H1 (cell line): ENCODE results near the gene ABCF3. TPM values are rescaled to one million over a fixed set of nuclear protein-coding genes. Genes with fewer than 3 reads are reported as not detected.

Source experiments
- CTCF ChIA-PET: fragments of 300-600 bp; sonication (Branson Sonifier 250); formaldehyde crosslinking; loops from one replicate; lab custom pipeline; 2021; ENCODE audit not compliant: partially characterized antibody; lab: Charles Lee
- POLR2A ChIA-PET: fragments of 300-600 bp; sonication (Branson Sonifier 250); formaldehyde crosslinking; loops from one replicate; lab custom pipeline; 2021; ENCODE audit warnings: inconsistent platforms; ENCODE audit not compliant: partially characterized antibody; lab: Charles Lee
- DNase-seq, 2 experiments: peaks; one replicate each; pipeline versions ENCODE4 v3.0.0 to v3.0.0-alpha.2; 2010 to 2022; ENCODE audit warnings: low spot score in 2 of 2, low read depth in 1 of 2, mixed read lengths in 1 of 2
- FAIRE-seq: peaks from 2 replicates; lab custom pipeline; 2011; peaks lifted over from hg19 to GRCh38; lab: Jason Lieb, UNC
- H2AFZ ChIP-seq: 2 replicates; pipeline ENCODE4 v1.8.1; 2012; ENCODE audit warnings: low read length, inconsistent platforms
- H2AK5ac ChIP-seq: 2 replicates; pipeline ENCODE4 v1.6.1; 2013; ENCODE audit warnings: low read depth, low read length
- H2BK120ac ChIP-seq: replicated peaks from 2 replicates; pipeline ENCODE3; 2013; ENCODE audit warnings: low read depth, low read length, inconsistent platforms
- H2BK12ac ChIP-seq: 2 replicates; pipeline ENCODE4 v1.6.1; 2013; ENCODE audit warnings: low read depth, low read length
- H2BK15ac ChIP-seq: 2 replicates; pipeline ENCODE4 v1.6.1; 2013; ENCODE audit warnings: low read length
- H2BK20ac ChIP-seq: 2 replicates; pipeline ENCODE4 v1.6.1; 2013; ENCODE audit warnings: low read length
- H2BK5ac ChIP-seq: 2 replicates; pipeline ENCODE4 v1.6.1; 2013; ENCODE audit warnings: low read depth, low read length
- H3K14ac ChIP-seq: 2 replicates; pipeline ENCODE4 v1.6.1; 2013; ENCODE audit warnings: inconsistent platforms; ENCODE audit not compliant: insufficient read length
- H3K18ac ChIP-seq: 2 replicates; pipeline ENCODE4 v1.6.1; 2013; ENCODE audit warnings: low read length; ENCODE audit errors: extremely low read depth
- H3K23ac ChIP-seq: 2 replicates; pipeline ENCODE4 v1.6.1; 2013; ENCODE audit warnings: inconsistent platforms; ENCODE audit not compliant: insufficient read length
- H3K23me2 ChIP-seq: 2 replicates; pipeline ENCODE4 v1.6.1; 2013; ENCODE audit warnings: low read depth, low read length
- H3K27ac ChIP-seq: 2 replicates; pipeline ENCODE4 v1.6.1; 2011; ENCODE audit warnings: low read depth, low read length, inconsistent platforms
- H3K27me3 ChIP-seq, 4 experiments: replicated peaks in 1 of 4; 1 replicate in 1 of 4; 2 replicates in 3 of 4; pipeline versions ENCODE4 v1.6.1 to v1.8.1; 2011 to 2013; ENCODE audit warnings: low read length in 3 of 4, mild to moderate bottlenecking in 3 of 4, inconsistent platforms in 2 of 4, mixed read lengths in 2 of 4, moderate library complexity in 1 of 4; ENCODE audit not compliant: control insufficient read depth in 3 of 4, insufficient read depth in 3 of 4; ENCODE audit errors: extremely low read depth in 1 of 4
- H3K36me3 ChIP-seq, 4 experiments: 2 replicates each; pipeline versions ENCODE4 v1.6.1 to v1.8.1; 2011 to 2013; ENCODE audit warnings: mild to moderate bottlenecking in 4 of 4, low read length in 3 of 4, moderate library complexity in 2 of 4, control low read depth in 1 of 4, inconsistent platforms in 1 of 4; ENCODE audit not compliant: insufficient read depth in 4 of 4, control insufficient read depth in 2 of 4
- H3K4ac ChIP-seq: replicated peaks from 2 replicates; pipeline ENCODE3; 2013; ENCODE audit warnings: low read length, low read depth, mixed read lengths, inconsistent platforms; ENCODE audit not compliant: insufficient read length
- H3K4me1 ChIP-seq, 4 experiments: replicated peaks in 1 of 4; 1 replicate in 1 of 4; 2 replicates in 3 of 4; pipeline versions ENCODE4 v1.6.1 to v1.8.1; 2011 to 2013; ENCODE audit warnings: low read length in 3 of 4, inconsistent platforms in 2 of 4, mixed read lengths in 1 of 4; ENCODE audit not compliant: insufficient read depth in 4 of 4, control insufficient read depth in 3 of 4
- H3K4me2 ChIP-seq, 2 experiments: 2 replicates each; pipeline versions ENCODE4 v1.6.1 to v1.8.1; 2011 to 2013; ENCODE audit warnings: low read depth in 2 of 2, low read length in 2 of 2, control low read depth in 1 of 2, inconsistent platforms in 1 of 2, mild to moderate bottlenecking in 1 of 2; ENCODE audit not compliant: insufficient read depth in 1 of 2
- H3K4me3 ChIP-seq, 4 experiments: fragments of 200-600, 300-600 bp in 1 of 4; sonication (generic), shearing (Covaris generic), sonication (Bioruptor Twin) in 1 of 4; 2 replicates each; pipeline versions ENCODE4 v1.5.1 to v1.8.1; 2011 to 2016; ENCODE audit warnings: low read length in 4 of 4, low read depth in 3 of 4, control low read depth in 2 of 4, inconsistent platforms in 2 of 4, mild to moderate bottlenecking in 2 of 4, mixed read lengths in 1 of 4, moderate library complexity in 1 of 4; ENCODE audit not compliant: insufficient read depth in 2 of 4; ENCODE audit errors: extremely low read depth in 1 of 4
- H3K56ac ChIP-seq: replicated peaks from 2 replicates; pipeline ENCODE3; 2013; ENCODE audit warnings: low read depth, mild to moderate bottlenecking, mixed read lengths, low read length, inconsistent platforms; ENCODE audit not compliant: insufficient read length
- H3K79me1 ChIP-seq: 2 replicates; pipeline ENCODE4 v1.6.1; 2013; ENCODE audit warnings: low read depth, low read length, control low read depth
- H3K79me2 ChIP-seq, 2 experiments: 2 replicates each; pipeline versions ENCODE4 v1.6.1 to v1.8.1; 2012 to 2013; ENCODE audit warnings: low read length in 2 of 2, mild to moderate bottlenecking in 2 of 2, inconsistent platforms in 1 of 2; ENCODE audit not compliant: insufficient read depth in 2 of 2, control insufficient read depth in 1 of 2
- H3K9ac ChIP-seq, 4 experiments: replicated peaks in 1 of 4; 1 replicate in 1 of 4; 2 replicates in 3 of 4; pipeline versions ENCODE4 v1.6.1 to v1.8.1; 2011 to 2013; ENCODE audit warnings: low read depth in 3 of 4, low read length in 3 of 4, control low read depth in 2 of 4, mild to moderate bottlenecking in 2 of 4, moderate library complexity in 2 of 4, inconsistent platforms in 1 of 4; ENCODE audit errors: extremely low read depth in 1 of 4
- H3K9me3 ChIP-seq, 2 experiments: 2 replicates each; pipeline versions ENCODE4 v1.6.1 to v1.8.1; 2012 to 2013; ENCODE audit warnings: mild to moderate bottlenecking in 2 of 2, moderate library complexity in 2 of 2, control low read depth in 1 of 2, inconsistent platforms in 1 of 2, low read depth in 1 of 2, low read length in 1 of 2, mixed read lengths in 1 of 2; ENCODE audit not compliant: insufficient read depth in 2 of 2
- H4K20me1 ChIP-seq, 2 experiments: replicated peaks in 1 of 2; 2 replicates each; pipeline versions ENCODE3 to v1.8.1; 2011 to 2013; ENCODE audit warnings: inconsistent platforms in 2 of 2, low read length in 2 of 2, mild to moderate bottlenecking in 1 of 2; ENCODE audit not compliant: insufficient read depth in 2 of 2, control insufficient read depth in 1 of 2
- H4K5ac ChIP-seq: 2 replicates; pipeline ENCODE4 v1.6.1; 2013; ENCODE audit warnings: low read length, low read depth, mixed read lengths, inconsistent platforms; ENCODE audit not compliant: insufficient read length
- H4K8ac ChIP-seq: 2 replicates; pipeline ENCODE4 v1.8.0; 2013; ENCODE audit warnings: mild to moderate bottlenecking, moderate library complexity, low read length, inconsistent platforms; ENCODE audit not compliant: insufficient read depth; ENCODE audit errors: extremely low read depth
- H4K91ac ChIP-seq: replicated peaks from 2 replicates; pipeline ENCODE3; 2013; ENCODE audit warnings: low read length, mixed read lengths, inconsistent platforms; ENCODE audit not compliant: insufficient read length
- BACH1 ChIP-seq: IDR thresholded peaks from 2 replicates; pipeline ENCODE4 v1.6.1; 2012; ENCODE audit warnings: low read length, improper control_type of control experiment
- BCL11A ChIP-seq, 2 experiments: IDR thresholded peaks; one replicate each; pipeline ENCODE4 v1.6.1; 2011; ENCODE audit warnings: low read depth in 2 of 2, low read length in 2 of 2, mild to moderate bottlenecking in 2 of 2
- CTBP2 ChIP-seq: IDR thresholded peaks from 2 replicates; pipeline ENCODE4 v1.7.0; 2011; ENCODE audit warnings: borderline replicate concordance, mild to moderate bottlenecking, moderate library complexity, mixed read lengths, low read length; ENCODE audit not compliant: insufficient read depth, insufficient read length
- JUN ChIP-seq: IDR thresholded peaks from 2 replicates; pipeline ENCODE4 v1.6.1; 2011; ENCODE audit warnings: low read depth, mild to moderate bottlenecking, improper control_type of control experiment, low read length
- KDM5A ChIP-seq: fragments of 200-600 bp; IDR thresholded peaks from 2 replicates; pipeline ENCODE4 v1.7.1; 2012; ENCODE audit warnings: mild to moderate bottlenecking, low read length, inconsistent platforms, mixed read lengths
- PHF8 ChIP-seq: fragments of 200-600 bp; sonication (generic); conservative IDR thresholded peaks from 2 replicates; pipeline ENCODE4 v1.7.1; 2012; ENCODE audit warnings: low read depth, mild to moderate bottlenecking, inconsistent platforms, low read length, moderate library complexity
- POLR2AphosphoS5 ChIP-seq: IDR thresholded peaks from 2 replicates; pipeline ENCODE4 v1.6.1; 2011; ENCODE audit warnings: low read depth, low read length
- RBBP5 ChIP-seq: IDR thresholded peaks from 2 replicates; pipeline ENCODE4 v1.7.1; 2012; ENCODE audit warnings: low read depth, mild to moderate bottlenecking, inconsistent platforms, low read length, moderate library complexity, borderline replicate concordance
- SIX5 ChIP-seq: IDR thresholded peaks from 2 replicates; pipeline ENCODE4 v1.6.1; 2011; ENCODE audit warnings: mild to moderate bottlenecking, low read depth, low read length
- TCF12 ChIP-seq: IDR thresholded peaks from 2 replicates; pipeline ENCODE4 v1.6.1; 2011; ENCODE audit warnings: low read depth, mild to moderate bottlenecking, low read length
- WGBS, 2 experiments: shearing (Covaris generic) in 1 of 2; methylation state at CpG; one replicate each; pipeline versions ENCODE4 v1.1.6 to v1.1.7; 2013 to 2015; ENCODE audit warnings: low lambda C conversion rate in 2 of 2, mixed read lengths in 2 of 2, inconsistent platforms in 1 of 2, low coverage in 1 of 2, missing lambda C conversion rate in 1 of 2; ENCODE audit not compliant: insufficient replicate concordance in 2 of 2, insufficient coverage in 1 of 2, insufficient read length in 1 of 2; ENCODE audit errors: extremely low coverage in 1 of 2, missing lambda C conversion rate in 1 of 2; 5-methylcytosine and 5-hydroxymethylcytosine counted together
- polyA plus RNA-seq, 7 experiments: library from polyadenylated mRNA; depleted of rRNA in 3 of 7; stranded (reverse) in 5 of 7; unstranded in 2 of 7; fragments of >200 nt in 5 of 7; fragments of 200-250 nt in 2 of 7; gene quantifications; 1 replicate in 5 of 7; 2 replicates in 1 of 7; 4 replicates in 1 of 7; pipeline versions ENCODE4 v1.2.1 to v1.2.3, GENCODE V29; 2011 to 2013; ENCODE audit warnings: missing spikeins in 2 of 7, mixed read lengths in 2 of 7
- total RNA-seq: library from RNA; stranded (reverse); fragmentation: NEBNext Ultra II Directional; extraction: Animal tissue kit (Norgen Biotek cat#: 25700); gene quantifications from 2 replicates; pipeline ENCODE4 v1.2.1, GENCODE V29; 2021

Gene ABCF3
- total and polyA plus RNA-seq, 2 of the 8 experiments (the other 6 are each of a cell fraction or from before 2014, with no cell fraction given) = 51.6 to 57.8 TPM

- CTCF ChIA-PET = interaction anchor here (1.2 to 10.3 kb wide), 9 partner anchors 9 to 336 kb away, joined by 3 to 183 read pairs (median 4); partner anchors contain the start of genes CAMK2N2, EEF1AKMT4 and FAM131A
- Histone ChIP-seq H3K79me2 (no peaks in the 10 kb centered on the region), H4K20me1 (peaks cover 4 to 7% of the 10 kb centered on the region in 2 experiments), H2BK120ac (no peak overlapping the region), H3K4me1 (peaks cover 0 to 20% (median 4%) of the 10 kb centered on the region in 4 experiments; a peak in 5 of 7 replicates), H3K79me1 (no peaks in the 10 kb centered on the region), H3K27ac (no peak overlapping the region), H3K4me3 (no peak overlapping the region), H4K91ac (no peak overlapping the region), H2AFZ (no peak overlapping the region), H3K9me3 (no peaks in the 10 kb centered on the region), H3K9ac (no peak overlapping the region), H2BK20ac (no peak overlapping the region), H3K23ac (no peak overlapping the region), H3K4ac (no peak overlapping the region), H2BK15ac (no peak overlapping the region), H2BK5ac (no peak overlapping the region), H2BK12ac (no peak overlapping the region), H3K27me3 (peaks cover 35 to 60% (median 53%) of the 10 kb centered on the region in 4 experiments), H4K5ac (no peak overlapping the region), H4K8ac (no peak overlapping the region), H3K4me2 (no peak overlapping the region; a peak in 1 of 4 replicates), H3K18ac (no peak overlapping the region), H3K56ac (no peak overlapping the region), H3K23me2 (peaks cover 11% of the 10 kb centered on the region; the same call in 1 of the 2 replicates), H2AK5ac (no peak overlapping the region), H3K36me3 (peaks cover 0 to 8% (median 0%) of the 10 kb centered on the region in 4 experiments; a peak in 1 of 8 replicates), H3K14ac (no peak overlapping the region)
- DNase-seq (no peak), FAIRE-seq (no peak)
- TF ChIP-seq PHF8 (no peak), BCL11A (IDR thresholded peaks at IDR 0.05; ENCODE audit: low read depth in 2 of 2, low read length in 2 of 2) (no peak), TCF12 (no peak), RBBP5 (no peak), KDM5A (no peak), BACH1 (no peak), SIX5 (no peak), POLR2AphosphoS5 (no peak), CTBP2 (no peak), JUN (no peak)
- POLR2A ChIA-PET = interaction anchor here (1.8 kb wide), 1 partner anchor 9 kb away, joined by 10 read pairs; no protein-coding TSS in a partner anchor
- WGBS, 2 experiments = 74% methylated on average over 3 of the region's 3 CpGs; no CpG with 5 or more reads in 1 of the 2 experiments
Observed at GRCh38 chr3:184231671-184232070, 45.7 kb downstream of the ABCF3 start.
